HG03439 (cell line): Measurements from ENCODE around the gene UGDH.

Source experiments
- ATAC-seq: cut with Tn5 transposase; IDR thresholded peaks from one replicate; pipeline ENCODE4 v1.9.1; 2021; ENCODE audit warnings: mild to moderate bottlenecking, moderate library complexity; ENCODE audit not compliant: unreplicated experiment

UGDH gene

GRCh38 chr4:39456946-39457763 lies 70.1 kb downstream of the UGDH start:
- no peak for ATAC-seq

- ATAC-seq, result no peak
Observed at GRCh38 chr4:39455486-39455885, 71.8 kb downstream of the UGDH start.

GRCh38 chr4:39453738-39454137 lies 73.5 kb downstream of the UGDH start:
- ATAC-seq, result no peak

DNA sequence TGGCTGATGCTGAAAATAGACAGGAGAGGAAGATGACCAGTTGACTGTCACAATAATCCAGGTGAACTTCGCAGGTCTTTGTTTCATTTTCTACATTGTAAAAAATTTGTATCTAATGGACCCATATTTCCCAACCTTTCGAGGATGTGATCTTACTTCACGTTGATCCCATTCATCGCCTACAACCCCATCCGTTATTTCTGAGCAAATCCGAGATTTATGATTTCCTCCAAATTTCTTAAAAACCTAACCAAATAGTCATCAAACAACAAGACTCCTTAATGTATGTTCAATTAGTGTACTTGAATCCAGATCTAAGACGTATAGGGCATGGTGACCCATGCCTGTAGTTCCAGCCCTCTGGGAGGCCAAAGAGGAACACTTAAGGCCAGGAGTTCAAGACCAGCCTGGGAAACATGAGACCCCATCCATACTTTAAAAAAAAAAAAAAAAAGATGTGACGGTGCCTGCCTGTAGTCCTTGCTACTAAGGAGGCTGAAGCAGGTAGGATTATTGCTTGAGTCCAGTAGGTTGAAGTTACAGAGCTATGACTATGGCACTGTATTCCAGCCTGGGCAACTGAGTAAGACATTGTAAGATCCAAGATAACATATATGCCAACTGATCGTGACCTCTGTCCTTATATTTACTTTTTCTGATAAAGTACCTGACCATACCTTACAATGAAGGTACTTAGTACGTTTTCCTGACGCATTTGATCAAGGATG lies 74.2 kb downstream of the UGDH start:
- no peak for ATAC-seq

DNA sequence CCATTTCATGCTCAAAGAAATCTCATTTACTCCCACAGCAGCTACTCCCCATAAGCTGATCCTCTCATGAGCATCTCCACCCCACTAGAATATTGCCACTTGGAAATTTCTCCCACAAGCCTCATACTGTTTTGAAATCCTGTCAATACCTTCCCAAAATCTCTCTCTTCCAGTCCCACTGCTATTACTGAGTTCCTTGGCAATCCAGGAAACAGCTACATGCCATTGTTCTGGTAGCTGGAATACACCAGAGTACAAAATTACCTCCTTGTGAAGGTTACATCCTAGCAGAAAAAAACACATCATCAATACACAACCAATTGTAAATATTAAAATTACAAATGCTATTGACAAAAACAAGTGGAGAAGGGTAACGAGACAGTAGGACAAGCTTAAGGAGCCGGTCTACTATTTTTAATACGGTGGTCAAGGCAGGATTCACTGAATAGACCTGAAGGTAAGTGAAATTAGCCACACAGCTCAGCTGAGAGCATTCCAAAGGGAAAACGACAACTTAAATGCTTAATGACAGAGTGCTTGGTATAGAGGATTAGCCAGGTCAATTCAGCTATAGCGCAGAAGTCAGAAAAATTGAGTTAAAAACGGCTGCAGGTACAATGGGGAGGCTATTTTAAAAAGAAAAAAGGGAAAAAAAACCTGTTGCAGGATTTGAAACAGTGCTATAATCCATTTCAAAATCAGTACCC lies 74.9 kb downstream of the UGDH start:
- no peak for ATAC-seq

DNA sequence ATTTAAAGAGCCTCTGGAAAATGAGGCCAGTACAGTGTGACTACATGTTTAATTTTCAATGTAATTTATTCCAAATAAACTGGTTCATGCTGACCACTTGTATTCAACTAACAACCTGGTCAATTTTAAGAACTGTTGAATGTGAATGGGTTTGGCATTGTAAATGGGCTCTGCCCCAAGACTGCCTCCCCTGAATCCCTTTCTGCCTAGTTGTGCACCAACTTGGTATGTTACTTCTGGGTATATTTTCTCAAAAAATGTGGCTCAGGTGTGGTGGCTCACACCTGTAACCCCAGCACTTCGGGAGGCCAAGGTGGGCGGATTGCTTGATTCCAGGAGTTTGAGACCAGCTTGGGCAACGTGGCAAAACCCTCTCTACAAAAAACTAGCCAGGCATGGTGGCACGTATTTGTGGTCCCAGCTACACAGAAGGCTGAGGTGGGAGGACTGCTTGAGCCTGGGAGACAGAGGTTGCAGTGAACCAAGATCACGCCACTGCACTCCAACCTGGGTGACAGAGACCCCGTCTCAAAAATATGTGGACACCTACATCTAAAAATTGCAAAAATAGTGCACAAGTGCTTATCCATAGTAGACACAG lies 75.7 kb downstream of the UGDH start:
- ATAC-seq, result no peak

DNA sequence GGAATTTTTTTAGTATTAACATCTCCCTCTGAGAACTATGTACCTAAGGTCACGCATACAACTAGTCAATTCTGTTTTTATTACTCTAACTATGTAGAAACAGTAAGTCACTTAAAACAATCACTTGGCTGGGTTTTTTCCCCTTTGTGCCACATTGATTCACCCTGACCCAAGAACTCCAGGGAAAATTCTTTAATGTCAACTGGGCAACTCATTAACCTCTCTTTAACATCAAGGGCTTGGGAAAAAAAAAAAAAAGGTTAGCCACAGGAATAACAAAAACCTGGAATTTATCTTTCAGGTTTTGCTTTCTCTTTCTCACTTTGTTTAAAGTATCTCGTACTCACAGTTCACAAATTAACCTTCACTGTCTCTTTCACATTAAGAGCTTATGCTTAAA lies 76.6 kb downstream of the UGDH start:
- ATAC-seq, result no peak
